GM21526 (cell line): ENCODE measurements around the gene PCNX4.

Experiments used
- ATAC-seq: cut with Tn5 transposase; IDR thresholded peaks from one replicate; pipeline ENCODE4 v1.9.1; 2021; ENCODE audit warnings: moderate library complexity; ENCODE audit not compliant: unreplicated experiment, low FRiP score

Gene PCNX4

GRCh38 chr14:60204104-60204842 is 112.5 kb downstream of the PCNX4 start:
- ATAC-seq: peak; percentile 70

GRCh38 chr14:60204843-60205774 is 113.4 kb downstream of the PCNX4 start:
- ATAC-seq: peak; percentile 54

- ATAC-seq: no peak
Measured at GRCh38 chr14:60206249-60206670, 114.5 kb downstream of the PCNX4 start.

- ATAC-seq: no peak
Measured at GRCh38 chr14:60206837-60207533, 115.3 kb downstream of the PCNX4 start.

- ATAC-seq: no peak
Measured at GRCh38 chr14:60210703-60211102, 119.0 kb downstream of the PCNX4 start.

GRCh38 chr14:60211153-60211552 is 119.4 kb downstream of the PCNX4 start:
- ATAC-seq: no peak

- peak; percentile 88 for ATAC-seq
Measured at GRCh38 chr14:60212503-60213371, 121.0 kb downstream of the PCNX4 start.

- ATAC-seq: no peak
Measured at GRCh38 chr14:60214003-60214402, 122.3 kb downstream of the PCNX4 start.

GRCh38 chr14:60214415-60215126 is 122.8 kb downstream of the PCNX4 start:
- ATAC-seq: no peak

GRCh38 chr14:60215127-60215444 is 123.4 kb downstream of the PCNX4 start:
- ATAC-seq: no peak

GRCh38 chr14:60215520-60216420 is 124.0 kb downstream of the PCNX4 start:
- ATAC-seq: no peak

- no peak for ATAC-seq
Measured at GRCh38 chr14:60217713-60218112, 126.0 kb downstream of the PCNX4 start.
